HepG2 (cell line): ENCODE results near the gene CUL9. TPM values are rescaled to one million over a fixed set of nuclear protein-coding genes. Genes with fewer than 3 reads are reported as not detected.

ENCODE experiments used
- ARID2 ChIP-seq: sonication (generic); formaldehyde crosslinking; IDR thresholded peaks from 2 replicates; pipeline ENCODE4 v1.8.1; 2022; ENCODE audit warnings: mild to moderate bottlenecking, missing genetic modification reagents, borderline replicate concordance
- ATF2 ChIP-seq: sonication (generic); formaldehyde crosslinking; IDR thresholded peaks from 2 replicates; pipeline ENCODE4 v1.4.0; 2020; ENCODE audit warnings: missing genetic modification reagents
- BRD4 ChIP-seq: sonication (generic); formaldehyde crosslinking; IDR thresholded peaks from 2 replicates; pipeline ENCODE4 v1.4.0; 2020; ENCODE audit warnings: missing genetic modification reagents
- CCAR2 ChIP-seq: fragments of 200-400 bp; formaldehyde crosslinking; optimal IDR thresholded peaks from 2 replicates; pipeline ENCODE3; 2018; ENCODE audit warnings: low read depth, mild to moderate bottlenecking, low read length, moderate library complexity
- CENPX ChIP-seq: sonication (generic); formaldehyde crosslinking; IDR thresholded peaks from 2 replicates; pipeline ENCODE4 v1.9.0; 2021; ENCODE audit warnings: mild to moderate bottlenecking, missing genetic modification reagents, moderate library complexity
- FOSL2 ChIP-seq: sonication (generic); formaldehyde crosslinking; IDR thresholded peaks from 2 replicates; pipeline ENCODE4 v1.4.0; 2020; ENCODE audit warnings: missing genetic modification reagents
- HHEX ChIP-seq: IDR thresholded peaks from 2 replicates; pipeline ENCODE4 v1.6.1; 2016; ENCODE audit warnings: control low read depth
- IRF2 ChIP-seq: IDR thresholded peaks from 2 replicates; pipeline ENCODE4 v1.6.1; 2018; ENCODE audit warnings: missing genetic modification reagents, missing compliant biosample characterization
- MBNL3 ChIP-seq: fragments of 250-450 bp; sonication (Bioruptor Pico); conservative IDR thresholded peaks from 2 replicates; pipeline ENCODE4 v1.8.0; 2022; ENCODE audit warnings: mild to moderate bottlenecking, inconsistent platforms
- NAIF1 ChIP-seq: sonication (generic); formaldehyde crosslinking; IDR thresholded peaks from 2 replicates; pipeline ENCODE4 v1.5.0; 2020; ENCODE audit warnings: mild to moderate bottlenecking, missing genetic modification reagents, borderline replicate concordance
- NFIC ChIP-seq: IDR thresholded peaks from 2 replicates; pipeline ENCODE4 v1.6.1; 2012; ENCODE audit warnings: mild to moderate bottlenecking, low read length, inconsistent platforms
- NFKB2 ChIP-seq: sonication (generic); formaldehyde crosslinking; IDR thresholded peaks from 2 replicates; pipeline ENCODE4 v1.4.0; 2020; ENCODE audit warnings: missing genetic modification reagents, borderline replicate concordance
- PTBP1 ChIP-seq: fragments of 200-400 bp; formaldehyde crosslinking; IDR thresholded peaks from 2 replicates; pipeline ENCODE4 v1.6.1; 2018; ENCODE audit warnings: low read length, low read depth; ENCODE audit not compliant: poor library complexity, severe bottlenecking
- RFX3 ChIP-seq: IDR thresholded peaks from 2 replicates; pipeline ENCODE4 v1.6.1; 2016; ENCODE audit warnings: missing biosample characterization, missing genetic modification reagents
- RXRB ChIP-seq: IDR thresholded peaks from 2 replicates; pipeline ENCODE4 v1.6.1; 2016; ENCODE audit warnings: borderline replicate concordance, missing genetic modification reagents, missing compliant biosample characterization
- SAFB2 ChIP-seq: sonication (generic); formaldehyde crosslinking; IDR thresholded peaks from 2 replicates; pipeline ENCODE4 v1.5.1; 2020; ENCODE audit warnings: missing genetic modification reagents, low read depth, mild to moderate bottlenecking, borderline replicate concordance
- SCMH1 ChIP-seq: sonication (generic); formaldehyde crosslinking; IDR thresholded peaks from 2 replicates; pipeline ENCODE4 v1.9.0; 2021; ENCODE audit warnings: missing genetic modification reagents, mild to moderate bottlenecking, borderline replicate concordance
- SIX4 ChIP-seq: sonication (generic); formaldehyde crosslinking; IDR thresholded peaks from 2 replicates; pipeline ENCODE4 v1.4.0; 2020; ENCODE audit warnings: missing genetic modification reagents
- TEAD3 ChIP-seq: optimal IDR thresholded peaks from 2 replicates; pipeline ENCODE3; 2016; ENCODE audit warnings: borderline replicate concordance
- ZBTB10 ChIP-seq: sonication (generic); formaldehyde crosslinking; IDR thresholded peaks from 2 replicates; pipeline ENCODE4 v1.4.0; 2020; ENCODE audit warnings: missing genetic modification reagents, borderline replicate concordance
- ZNF326 ChIP-seq: sonication (generic); formaldehyde crosslinking; IDR thresholded peaks from 2 replicates; pipeline ENCODE4 v1.4.0; 2020; ENCODE audit warnings: missing genetic modification reagents, borderline replicate concordance
- ZNF33B ChIP-seq: sonication (generic); formaldehyde crosslinking; IDR thresholded peaks from 2 replicates; pipeline ENCODE4 v1.5.1; 2020; ENCODE audit warnings: mild to moderate bottlenecking, missing genetic modification reagents
- ZNF556 ChIP-seq: sonication (generic); formaldehyde crosslinking; IDR thresholded peaks from 2 replicates; pipeline ENCODE4 v1.4.0; 2020; ENCODE audit warnings: mild to moderate bottlenecking, missing genetic modification reagents, borderline replicate concordance
- ZNF577 ChIP-seq: sonication (generic); formaldehyde crosslinking; IDR thresholded peaks from 2 replicates; pipeline ENCODE4 v1.4.0; 2020; ENCODE audit warnings: mild to moderate bottlenecking, low read depth, missing genetic modification reagents, borderline replicate concordance
- ZNF678 ChIP-seq: sonication (generic); formaldehyde crosslinking; IDR thresholded peaks from 2 replicates; pipeline ENCODE4 v1.4.0; 2020; ENCODE audit warnings: mild to moderate bottlenecking, missing genetic modification reagents
- ZNF841 ChIP-seq: sonication (generic); formaldehyde crosslinking; IDR thresholded peaks from 2 replicates; pipeline ENCODE4 v1.8.1; 2023; ENCODE audit warnings: missing genetic modification reagents, borderline replicate concordance
- ZSCAN31 ChIP-seq: sonication (generic); formaldehyde crosslinking; IDR thresholded peaks from 2 replicates; pipeline ENCODE4 v1.5.0; 2020; ENCODE audit warnings: low read depth, mild to moderate bottlenecking, missing genetic modification reagents
- polyA plus RNA-seq, 8 experiments: library from polyadenylated mRNA; depleted of rRNA in 3 of 8; stranded (reverse) in 7 of 8; unstranded in 1 of 8; fragments of >200 nt; fragmentation: Illumina TruSeq in 4 of 8; extraction: Trizol in 4 of 8; gene quantifications; 2 replicates each; pipeline versions ENCODE4 v1.2.1 to v1.2.3, GENCODE V29; 2011 to 2016; ENCODE audit warnings: low read depth in 4 of 8, missing spikeins in 1 of 8, mixed read lengths in 1 of 8; ENCODE audit not compliant: insufficient read depth in 1 of 8
- total RNA-seq, 5 experiments: library from RNA; depleted of rRNA; stranded (reverse); fragments of >200 nt; fragmentation: Illumina TruSeq; extraction: Trizol; gene quantifications; 2 replicates each; pipeline ENCODE4 v1.2.3, GENCODE V29; 2016; ENCODE audit warnings: low read depth in 1 of 5
- TF ChIP-seq, protein P1 (sequence below): sonication (generic); formaldehyde crosslinking; IDR thresholded peaks from 2 replicates; pipeline ENCODE4 v1.8.0; 2023; ENCODE audit warnings: mild to moderate bottlenecking, missing genetic modification reagents
- TF ChIP-seq, protein P2 (sequence below): sonication (generic); formaldehyde crosslinking; IDR thresholded peaks from 2 replicates; pipeline ENCODE4 v1.4.0; 2020; ENCODE audit warnings: missing genetic modification reagents

CUL9 gene
- total and polyA plus RNA-seq, 2 of the 13 experiments (the other 11 are each of a cell fraction or from before 2014, with no cell fraction given) = 11.4 to 13.7 TPM

- TF ChIP-seq ATF2 (CRISPR knock-in tag) (no peak), ZNF33B (CRISPR knock-in tag) (no peak), RXRB (CRISPR knock-in tag) (peak; percentile 45; the same call in 1 of the 2 replicates), HHEX (CRISPR knock-in tag) (no peak), NFKB2 (CRISPR knock-in tag) (no peak), CENPX (CRISPR knock-in tag) (no peak), NFIC (no peak), FOSL2 (CRISPR knock-in tag) (peak; percentile 63), ZNF678 (no peak), ZNF326 (CRISPR knock-in tag) (no peak), SIX4 (CRISPR knock-in tag) (no peak), ZNF841 (no peak), PTBP1 (no peak), RFX3 (CRISPR knock-in tag) (no peak), ZBTB10 (CRISPR knock-in tag) (no peak), BRD4 (CRISPR knock-in tag) (no peak), MBNL3 (no peak), ARID2 (CRISPR knock-in tag) (no peak), ZSCAN31 (CRISPR knock-in tag) (no peak), NAIF1 (CRISPR knock-in tag) (no peak), SCMH1 (CRISPR knock-in tag) (no peak), ZNF556 (CRISPR knock-in tag) (no peak), CCAR2 (no peak), SAFB2 (CRISPR knock-in tag) (no peak), ZNF577 (CRISPR knock-in tag) (no peak), IRF2 (CRISPR knock-in tag) (no peak), TEAD3 (CRISPR knock-in tag) (peak; percentile 62)
- TF ChIP-seq, protein P1, sequence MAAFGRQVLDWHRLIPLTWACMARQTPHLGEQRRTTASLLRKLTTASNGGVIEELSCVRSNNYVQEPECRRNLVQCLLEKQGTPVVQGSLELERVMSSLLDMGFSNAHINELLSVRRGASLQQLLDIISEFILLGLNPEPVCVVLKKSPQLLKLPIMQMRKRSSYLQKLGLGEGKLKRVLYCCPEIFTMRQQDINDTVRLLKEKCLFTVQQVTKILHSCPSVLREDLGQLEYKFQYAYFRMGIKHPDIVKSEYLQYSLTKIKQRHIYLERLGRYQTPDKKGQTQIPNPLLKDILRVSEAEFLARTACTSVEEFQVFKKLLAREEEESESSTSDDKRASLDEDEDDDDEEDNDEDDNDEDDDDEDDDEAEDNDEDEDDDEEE (CRISPR knock-in tag) = no peak
- TF ChIP-seq, protein P2, sequence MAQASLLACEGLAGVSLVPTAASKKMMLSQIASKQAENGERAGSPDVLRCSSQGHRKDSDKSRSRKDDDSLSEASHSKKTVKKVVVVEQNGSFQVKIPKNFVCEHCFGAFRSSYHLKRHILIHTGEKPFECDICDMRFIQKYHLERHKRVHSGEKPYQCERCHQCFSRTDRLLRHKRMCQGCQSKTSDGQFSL = no peak
These were observed 83.6 kb downstream of the CUL9 start (continued) for GRCh38 chr6:43265564-43265963.
